Keratinocyte (primary cell): ENCODE measurements around the gene DSCAML1.

ENCODE experiments used
- CTCF ChIP-seq, 3 experiments: IDR thresholded peaks in 1 of 3; conservative IDR thresholded peaks in 1 of 3; optimal IDR thresholded peaks in 1 of 3; 2 replicates in 2 of 3; 3 replicates in 1 of 3; pipeline versions ENCODE3 to v1.5.1; 2011; ENCODE audit warnings: low read length in 3 of 3, mild to moderate bottlenecking in 3 of 3, moderate library complexity in 2 of 3, control low read depth in 1 of 3, inconsistent platforms in 1 of 3; ENCODE audit not compliant: insufficient read depth in 2 of 3; ENCODE audit errors: extremely low read depth in 1 of 3
- EZH2 ChIP-seq: IDR thresholded peaks from one replicate; pipeline ENCODE4 v1.6.1; 2012; ENCODE audit warnings: inconsistent platforms, mild to moderate bottlenecking, low read length, moderate library complexity

DNA sequence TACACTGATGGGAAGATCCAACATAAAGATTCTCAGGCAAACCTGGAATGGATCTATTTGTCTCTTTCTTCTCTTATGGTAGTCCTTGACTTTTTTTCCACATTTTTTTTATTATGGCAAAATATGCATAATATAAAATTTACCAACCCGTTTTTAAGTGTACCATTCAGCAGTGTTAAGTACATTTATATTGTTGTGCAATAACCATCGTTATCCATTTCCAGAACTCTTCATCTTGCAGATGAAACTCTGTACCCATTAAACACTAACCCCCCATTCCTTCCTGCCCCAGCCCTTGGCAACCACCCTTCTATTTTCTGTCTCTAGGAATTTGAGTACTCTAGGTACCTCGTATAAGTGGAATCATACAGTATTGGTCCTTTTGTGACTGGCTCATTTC lies 99.7 kb downstream of the DSCAML1 start:
- TF ChIP-seq CTCF (optimal IDR thresholded peaks at IDR 0.05 in 1 of 3, IDR thresholded peaks at IDR 0.05 in 1 of 3, conservative IDR thresholded peaks at IDR 0.05 in 1 of 3; ENCODE audit: extremely low read depth in 1 of 3, insufficient read depth in 2 of 3, low read length in 3 of 3) (no peak), EZH2 (no peak)
